Activated CD8-positive, alpha-beta T cell treated with anti-CD3 and anti-CD28 coated beads for 36 hours (primary cell): ENCODE results near the gene FAM20C. TPM values are rescaled to one million over a fixed set of nuclear protein-coding genes. Genes with fewer than 3 reads are reported as not detected.
A peak's percentile ranks its signal among the peaks of the same experiment; 100 is the strongest.

Experiments
- ATAC-seq: fragments of 200-7000 bp; cut with Tn5 transposase; one replicate; pipeline ENCODE4 v1.10.0; 2021; ENCODE audit warnings: mild to moderate bottlenecking, moderate library complexity
- CTCF ChIA-PET: fragments of 350-600 bp; sonication (Branson Sonifier 250); formaldehyde crosslinking; loops from one replicate; lab custom pipeline; 2021; ENCODE audit warnings: antibody characterized with exemption; lab: Charles Lee
- POLR2A ChIA-PET: fragments of 350-600 bp; sonication (Branson Sonifier 250); formaldehyde crosslinking; loops from one replicate; lab custom pipeline; 2021; ENCODE audit warnings: antibody characterized with exemption; lab: Charles Lee
- DNase-seq: peaks from one replicate; pipeline ENCODE4 v3.0.0-alpha.2; 2020
- H3K27ac Mint-ChIP-seq: one replicate; pipeline ENCODE4 v1.8.0; 2021; ENCODE audit warnings: mild to moderate bottlenecking, mixed read lengths
- H3K27me3 Mint-ChIP-seq: one replicate; pipeline ENCODE4 v1.8.0; 2021; ENCODE audit warnings: mixed read lengths
- H3K36me3 Mint-ChIP-seq: one replicate; pipeline ENCODE4 v1.8.0; 2021; ENCODE audit warnings: low read depth, mixed read lengths
- H3K4me1 Mint-ChIP-seq: one replicate; pipeline ENCODE4 v1.8.0; 2021; ENCODE audit warnings: low read depth, mixed read lengths
- H3K4me3 Mint-ChIP-seq: one replicate; pipeline ENCODE4 v1.8.0; 2021; ENCODE audit warnings: mild to moderate bottlenecking, moderate library complexity, mixed read lengths
- H3K9me3 Mint-ChIP-seq: one replicate; pipeline ENCODE4 v1.8.0; 2021; ENCODE audit warnings: mixed read lengths
- intact Hi-C: fragments of 100-400 bp; cut with micrococcal nuclease; formaldehyde crosslinking; loops from one replicate; pipeline ENCODE4 v1.10.0; 2022
- total RNA-seq, 2 experiments: library from RNA; stranded (reverse); gene quantifications; one replicate each; pipeline ENCODE4 v1.2.3, GENCODE V29; 2021
- TF ChIP-seq, protein P1 (sequence below): fragments of 200-600 bp; IDR thresholded peaks from one replicate; pipeline ENCODE4 v1.8.0; 2022; ENCODE audit warnings: antibody characterized with exemption, mild to moderate bottlenecking

Gene FAM20C
- total RNA-seq, 2 experiments from 2014 or later, result 0.29 to 1.1 TPM

DNA sequence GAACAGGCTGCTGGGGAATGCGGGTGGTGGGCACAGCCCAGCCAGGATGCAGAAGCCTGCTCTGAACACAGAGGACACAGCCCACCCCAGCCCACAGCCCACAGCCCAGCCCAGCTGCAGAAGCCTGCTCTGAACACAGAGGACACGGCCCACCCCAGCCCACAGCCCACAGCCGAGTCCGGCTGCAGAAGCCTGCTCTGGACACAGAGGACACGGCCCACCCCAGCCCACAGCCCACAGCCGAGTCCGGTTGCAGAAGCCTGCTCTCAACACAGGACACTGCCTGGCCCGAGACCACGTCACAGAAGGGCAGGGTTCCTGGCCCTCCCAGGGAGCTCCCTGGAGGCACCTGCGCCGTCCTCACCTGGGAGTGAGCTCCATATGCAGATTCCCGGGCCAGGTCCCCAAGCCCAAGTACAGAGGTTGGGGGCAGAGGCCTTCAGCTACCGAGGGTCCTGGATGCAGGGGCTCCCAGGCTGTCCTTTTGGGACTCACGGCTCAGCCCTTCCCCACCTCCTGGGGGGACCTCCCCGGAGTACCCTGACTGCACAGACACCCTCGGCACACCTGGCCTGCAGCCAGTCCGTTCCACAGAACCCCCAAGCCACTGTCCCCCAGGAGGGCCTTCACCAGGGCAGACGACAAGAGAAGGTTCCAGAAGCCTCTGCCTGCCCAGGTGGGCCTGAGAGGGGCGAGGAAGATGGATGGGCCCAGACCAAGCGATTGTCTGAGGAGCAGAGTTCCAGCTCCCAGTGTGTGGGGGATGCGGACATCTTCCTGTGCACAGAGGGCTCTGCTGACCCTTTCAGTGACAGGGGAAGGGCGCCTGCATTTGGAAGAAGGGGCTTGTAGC lies 73.9 kb downstream of the FAM20C start:
- DNase-seq, result no peak
- peaks cover 2% of the 10 kb centered on the region for H3K4me1 Mint-ChIP-seq
- no peak for ATAC-seq
- intact Hi-C loops, result no loop called here
- ChIA-PET POLR2A (no interaction called here), CTCF (no interaction called here)
- no peak overlapping the region for H3K27ac Mint-ChIP-seq
- H3K4me3 Mint-ChIP-seq, result no peak overlapping the region
- peaks cover 3% of the 10 kb centered on the region for H3K9me3 Mint-ChIP-seq
- no peaks in the 10 kb centered on the region for H3K36me3 Mint-ChIP-seq
- TF ChIP-seq, protein P1, sequence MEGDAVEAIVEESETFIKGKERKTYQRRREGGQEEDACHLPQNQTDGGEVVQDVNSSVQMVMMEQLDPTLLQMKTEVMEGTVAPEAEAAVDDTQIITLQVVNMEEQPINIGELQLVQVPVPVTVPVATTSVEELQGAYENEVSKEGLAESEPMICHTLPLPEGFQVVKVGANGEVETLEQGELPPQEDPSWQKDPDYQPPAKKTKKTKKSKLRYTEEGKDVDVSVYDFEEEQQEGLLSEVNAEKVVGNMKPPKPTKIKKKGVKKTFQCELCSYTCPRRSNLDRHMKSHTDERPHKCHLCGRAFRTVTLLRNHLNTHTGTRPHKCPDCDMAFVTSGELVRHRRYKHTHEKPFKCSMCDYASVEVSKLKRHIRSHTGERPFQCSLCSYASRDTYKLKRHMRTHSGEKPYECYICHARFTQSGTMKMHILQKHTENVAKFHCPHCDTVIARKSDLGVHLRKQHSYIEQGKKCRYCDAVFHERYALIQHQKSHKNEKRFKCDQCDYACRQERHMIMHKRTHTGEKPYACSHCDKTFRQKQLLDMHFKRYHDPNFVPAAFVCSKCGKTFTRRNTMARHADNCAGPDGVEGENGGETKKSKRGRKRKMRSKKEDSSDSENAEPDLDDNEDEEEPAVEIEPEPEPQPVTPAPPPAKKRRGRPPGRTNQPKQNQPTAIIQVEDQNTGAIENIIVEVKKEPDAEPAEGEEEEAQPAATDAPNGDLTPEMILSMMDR, result no peak
- no peaks in the 10 kb centered on the region for H3K27me3 Mint-ChIP-seq

DNA sequence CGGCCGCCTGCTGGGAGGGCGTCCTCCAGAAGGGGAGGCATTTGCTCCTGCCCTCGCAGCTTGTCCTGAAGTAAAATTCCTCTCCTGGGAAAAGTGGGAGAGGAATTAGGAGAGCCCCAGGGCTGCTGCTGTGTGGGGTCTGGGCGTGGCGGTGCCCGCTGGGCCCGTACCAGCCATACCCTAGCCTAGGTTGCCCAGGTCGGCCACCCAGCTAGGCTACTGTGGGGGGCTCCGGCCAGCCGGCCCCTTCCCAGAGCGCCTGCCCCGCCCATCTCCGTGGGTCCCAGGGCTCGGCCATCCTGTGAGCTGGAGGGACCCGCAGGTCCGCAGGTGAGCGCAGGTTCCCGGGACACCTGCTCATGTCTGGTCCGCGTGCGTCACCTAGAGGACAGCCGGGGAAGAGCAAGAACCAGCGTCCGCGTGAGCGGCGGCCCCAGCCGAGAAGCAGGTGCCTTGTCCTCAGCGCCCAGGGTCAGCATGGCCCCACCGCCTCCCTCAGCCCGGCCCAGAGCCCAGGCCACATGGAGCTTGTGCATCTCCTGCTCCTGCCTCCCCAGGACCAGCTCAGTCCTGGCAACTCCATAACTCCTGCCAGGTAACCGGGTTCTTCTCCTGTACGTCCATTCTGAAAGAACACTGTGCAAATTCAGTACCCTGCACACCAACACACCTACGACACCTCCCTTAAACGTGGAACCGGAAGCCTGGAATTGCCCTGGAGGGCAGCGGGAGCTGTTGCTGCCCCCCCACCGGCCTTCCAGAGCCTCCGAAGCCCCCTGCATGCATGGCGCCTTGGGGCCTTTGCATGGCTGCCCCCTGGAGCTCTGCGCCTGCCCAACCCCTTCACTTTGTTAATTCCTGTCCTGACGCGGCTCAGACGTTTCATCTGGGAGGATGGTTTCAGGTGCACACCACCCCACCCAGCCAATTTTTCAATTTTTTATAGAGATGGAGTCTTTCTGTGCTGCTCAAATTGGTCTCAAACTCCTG lies 74.8 kb downstream of the FAM20C start:
- H3K27ac Mint-ChIP-seq, result no peak overlapping the region
- no peak for ATAC-seq
- H3K4me1 Mint-ChIP-seq, result peaks cover 2% of the 10 kb centered on the region
- ChIA-PET POLR2A (no interaction called here), CTCF (no interaction called here)
- DNase-seq, result peak; percentile 13
- H3K9me3 Mint-ChIP-seq, result no peaks in the 10 kb centered on the region
- H3K36me3 Mint-ChIP-seq, result no peaks in the 10 kb centered on the region
- intact Hi-C loops, result no loop called here
- H3K4me3 Mint-ChIP-seq, result no peak overlapping the region
- TF ChIP-seq, protein P1, result no peak
- no peaks in the 10 kb centered on the region for H3K27me3 Mint-ChIP-seq

DNA sequence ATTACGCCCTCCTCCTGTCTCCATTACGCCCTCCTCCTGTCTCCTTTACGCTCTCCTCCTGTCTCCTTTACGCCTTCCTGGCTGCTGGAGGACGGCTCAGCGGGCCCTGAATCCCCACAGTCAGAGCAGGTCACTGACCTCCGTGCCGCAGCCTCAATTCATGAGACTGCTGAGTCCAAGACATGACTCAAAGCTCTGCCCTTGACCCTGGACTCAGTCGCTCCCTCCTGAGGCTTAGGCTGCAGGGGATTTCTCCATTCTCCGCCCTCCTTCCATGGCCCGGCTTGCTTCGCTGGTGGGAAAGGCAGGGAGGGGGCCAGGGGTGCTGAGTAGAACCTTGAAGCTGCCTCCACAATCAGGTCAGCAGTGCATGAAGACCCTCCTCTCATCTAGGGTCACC lies 76.6 kb downstream of the FAM20C start:
- TF ChIP-seq, protein P1, result no peak
- ATAC-seq, result no peak
- no peak for DNase-seq
- Mint-ChIP-seq H3K27ac (no peak overlapping the region), H3K27me3 (no peaks in the 10 kb centered on the region), H3K4me3 (no peak overlapping the region), H3K36me3 (no peaks in the 10 kb centered on the region), H3K4me1 (no peaks in the 10 kb centered on the region), H3K9me3 (peaks cover 10% of the 10 kb centered on the region)
- intact Hi-C loops, result no loop called here
- ChIA-PET POLR2A (no interaction called here), CTCF (no interaction called here)

DNA sequence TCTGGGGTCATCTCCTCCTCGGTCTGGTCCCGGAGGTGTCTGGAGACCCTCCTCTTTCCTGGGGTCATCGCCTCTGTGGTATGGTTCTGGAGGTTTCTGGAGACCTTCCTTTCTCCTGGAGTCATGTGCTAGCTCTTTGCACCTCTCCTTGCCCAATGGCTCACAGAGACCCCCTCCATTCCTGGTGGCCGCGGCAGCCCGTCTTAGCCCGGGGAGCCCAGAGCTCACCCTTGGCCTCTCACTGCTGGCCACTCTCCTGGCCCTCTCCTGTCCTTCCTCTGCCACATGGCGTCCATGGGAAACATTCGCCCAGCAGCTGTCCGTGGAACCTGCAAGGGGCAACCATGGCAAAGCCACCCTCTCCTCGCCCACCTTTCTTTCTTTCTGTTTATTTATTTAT lies 77.3 kb downstream of the FAM20C start:
- TF ChIP-seq, protein P1, result no peak
- peaks cover 18% of the 10 kb centered on the region for H3K9me3 Mint-ChIP-seq
- H3K4me1 Mint-ChIP-seq, result no peaks in the 10 kb centered on the region
- DNase-seq (no peak), ATAC-seq (no peak)
- ChIA-PET CTCF (no interaction called here), POLR2A (no interaction called here)
- H3K4me3 Mint-ChIP-seq, result no peak overlapping the region
- no peaks in the 10 kb centered on the region for H3K27me3 Mint-ChIP-seq
- intact Hi-C loops, result no loop called here
- H3K27ac Mint-ChIP-seq, result no peak overlapping the region
- no peaks in the 10 kb centered on the region for H3K36me3 Mint-ChIP-seq
